Activated effector memory CD4-positive, alpha-beta T cell treated with anti-CD3 and anti-CD28 coated beads, Interleukin-2, amount 50 U/mL, for 16 hours (primary cell): ENCODE data around the gene FAM76A.
"Not testable (repeated sequence)": the region's sequence is repeated elsewhere in the genome, so short reads cannot be mapped to it uniquely, and the experiment has no call there.

Experiments
- DNase-seq: peaks from one replicate; pipeline ENCODE4 v3.0.0-alpha.2; 2020

Gene FAM76A

DNA sequence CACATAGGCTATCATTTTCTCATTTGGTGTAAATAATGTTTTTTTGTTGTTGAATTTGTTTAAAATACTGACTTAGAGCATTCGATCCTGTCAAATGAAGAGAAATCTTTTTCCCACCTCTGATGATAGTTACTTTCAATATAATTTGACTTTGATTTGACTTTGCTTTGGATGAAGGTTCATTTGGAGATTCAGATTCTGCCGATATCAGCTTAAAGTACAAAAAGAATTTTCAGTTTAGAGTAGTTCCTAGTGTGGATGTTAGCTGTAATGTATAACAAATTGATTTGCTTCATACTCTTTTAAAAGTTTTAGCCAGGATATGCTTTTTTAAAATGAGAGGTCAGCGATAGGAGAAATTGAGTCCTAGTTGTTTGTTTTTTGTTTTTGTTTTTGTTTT is 57.2 kb downstream of the FAM76A start:
- DNase-seq, result no peak

- no peak for DNase-seq
Measured at GRCh38 chr1:27784700-27785099, 58.9 kb downstream of the FAM76A start.

GRCh38 chr1:27785781-27786455 is 60.2 kb downstream of the FAM76A start:
- DNase-seq, result no peak

GRCh38 chr1:27787895-27788294 is 62.1 kb downstream of the FAM76A start:
- no peak for DNase-seq

- DNase-seq, result no peak
Measured at GRCh38 chr1:27789540-27790041, 63.8 kb downstream of the FAM76A start.

DNA sequence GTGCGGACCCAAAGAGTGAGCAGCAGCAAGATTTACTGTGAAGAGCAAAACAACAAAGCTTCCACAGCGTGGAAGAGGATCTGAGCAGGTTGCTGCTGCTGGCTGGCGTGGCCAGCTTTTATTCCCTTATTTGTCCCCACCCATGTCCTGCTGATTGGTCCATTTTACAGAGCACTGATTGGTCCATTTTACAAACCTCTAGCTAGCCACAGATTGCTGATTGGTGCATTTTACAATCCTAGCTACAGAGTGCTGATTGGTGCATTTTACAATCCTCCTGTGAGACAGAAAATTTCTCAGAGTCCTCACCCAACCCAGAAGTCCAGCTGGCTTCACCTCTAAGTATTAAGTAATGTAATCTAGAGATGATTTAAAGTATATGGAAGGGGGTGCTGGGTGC is 64.5 kb downstream of the FAM76A start:
- not testable (repeated sequence) for DNase-seq

- DNase-seq, result no peak
Measured at GRCh38 chr1:27795601-27796000, 69.8 kb downstream of the FAM76A start.

DNA sequence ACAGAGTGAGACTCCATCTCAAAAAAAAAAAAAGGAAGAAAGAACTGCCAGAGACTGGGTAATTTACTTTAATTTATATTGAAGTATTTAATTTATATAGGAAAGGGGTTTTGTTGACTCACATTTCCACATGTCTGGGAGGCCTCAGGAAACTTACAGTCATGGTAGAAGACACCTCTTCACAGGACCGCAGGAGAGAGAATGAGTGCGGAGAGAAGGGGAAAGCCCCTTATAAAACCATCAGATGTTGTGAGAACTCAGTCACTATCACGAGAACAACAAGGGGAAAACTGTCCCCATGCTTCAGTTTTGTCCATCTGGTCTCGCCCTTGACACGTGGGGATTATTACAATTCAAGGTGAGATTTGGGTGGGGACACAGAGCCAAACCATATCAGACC is 79.0 kb downstream of the FAM76A start:
- DNase-seq, result no peak

GRCh38 chr1:27806758-27807157 is 81.0 kb downstream of the FAM76A start:
- no peak for DNase-seq

- DNase-seq, result no peak
Measured at GRCh38 chr1:27807385-27807784, 81.6 kb downstream of the FAM76A start.

DNA sequence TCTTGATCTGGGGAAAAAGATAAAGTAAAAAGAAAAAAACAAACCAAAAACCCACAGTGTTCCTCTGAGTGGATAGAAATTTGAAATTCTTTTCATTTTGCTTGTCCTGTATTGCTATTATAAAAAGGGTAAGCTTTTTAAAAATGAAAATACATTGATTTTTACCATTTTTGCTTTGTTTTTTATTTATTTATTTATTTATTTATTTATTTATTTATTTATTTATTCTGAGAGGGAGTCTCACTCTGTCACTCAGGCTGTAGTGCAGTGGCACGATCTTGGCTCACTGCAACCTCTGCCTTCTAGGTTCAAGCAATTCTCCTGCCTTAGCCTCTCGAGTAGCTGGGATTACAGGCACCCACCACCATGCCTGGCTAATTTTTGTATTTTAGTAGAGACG is 82.4 kb downstream of the FAM76A start:
- not testable (repeated sequence) for DNase-seq

DNA sequence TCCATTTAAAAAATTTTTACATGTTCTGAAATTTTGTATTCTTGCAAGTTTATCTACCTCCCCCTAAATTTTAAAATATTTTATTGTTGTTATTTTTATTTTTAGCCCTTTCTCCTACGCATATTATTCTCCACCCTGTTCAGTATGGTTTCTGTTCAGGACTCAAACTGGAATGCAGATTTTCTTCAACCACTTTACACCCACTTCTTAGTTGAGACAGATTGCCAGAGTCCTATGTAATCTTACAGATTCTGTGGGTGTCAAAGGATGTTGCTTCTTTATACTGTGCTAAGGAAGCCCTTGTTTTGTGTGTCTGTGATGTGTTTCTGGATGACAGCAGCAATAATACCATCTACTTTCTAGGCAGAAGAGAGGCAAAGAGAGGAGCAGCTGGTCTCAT is 84.1 kb downstream of the FAM76A start:
- DNase-seq, result no peak

- no peak for DNase-seq
Measured at GRCh38 chr1:27811741-27812500, 86.2 kb downstream of the FAM76A start.
